Transverse colon (tissue), 3 donors: Measurements from ENCODE around the gene NOC2L.
"Not testable (repeated sequence)": the region's sequence is repeated elsewhere in the genome, so short reads cannot be mapped to it uniquely, and the experiment has no call there.

Experiments used
- CTCF ChIP-seq, 5 experiments: fragments of 200-600 bp in 3 of 5; fragments of 450-650 bp in 2 of 5; sonication (generic) in 3 of 5; IDR thresholded peaks; 1 replicate in 2 of 5; 2 replicates in 3 of 5; pipeline ENCODE4 v1.5.1; 2016 to 2017; ENCODE audit warnings: antibody characterized with exemption in 5 of 5, inconsistent platforms in 3 of 5, mild to moderate bottlenecking in 2 of 5, moderate library complexity in 1 of 5
- POLR2A ChIP-seq: fragments of 450-650 bp; IDR thresholded peaks from one replicate; pipeline ENCODE4 v1.6.1; 2016; ENCODE audit warnings: antibody characterized with exemption, mild to moderate bottlenecking, moderate library complexity

DNA sequence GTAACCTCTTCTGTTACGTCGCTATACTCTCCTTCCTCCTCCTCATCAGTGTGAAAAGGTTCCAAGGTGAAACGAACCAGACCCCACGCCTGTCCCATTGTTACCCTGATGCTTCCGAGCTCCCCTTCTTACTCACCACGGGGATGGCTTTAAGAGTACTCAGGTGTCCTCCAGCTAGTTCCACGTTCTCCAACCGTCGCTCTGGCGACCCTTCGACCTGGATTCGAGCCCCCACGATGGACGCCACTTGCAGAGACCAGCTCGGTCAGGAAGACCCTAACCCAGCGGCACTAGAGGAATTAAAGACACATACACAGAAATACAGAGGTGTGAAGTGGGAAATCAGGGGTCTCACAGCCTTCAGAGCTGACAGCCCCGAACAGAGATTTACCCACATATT is 61.1 kb downstream of the NOC2L start:
- not testable (repeated sequence) for TF ChIP-seq CTCF (IDR thresholded peaks at IDR 0.05); POLR2A
